Measurements from ENCODE around the gene USP48.

DNA sequence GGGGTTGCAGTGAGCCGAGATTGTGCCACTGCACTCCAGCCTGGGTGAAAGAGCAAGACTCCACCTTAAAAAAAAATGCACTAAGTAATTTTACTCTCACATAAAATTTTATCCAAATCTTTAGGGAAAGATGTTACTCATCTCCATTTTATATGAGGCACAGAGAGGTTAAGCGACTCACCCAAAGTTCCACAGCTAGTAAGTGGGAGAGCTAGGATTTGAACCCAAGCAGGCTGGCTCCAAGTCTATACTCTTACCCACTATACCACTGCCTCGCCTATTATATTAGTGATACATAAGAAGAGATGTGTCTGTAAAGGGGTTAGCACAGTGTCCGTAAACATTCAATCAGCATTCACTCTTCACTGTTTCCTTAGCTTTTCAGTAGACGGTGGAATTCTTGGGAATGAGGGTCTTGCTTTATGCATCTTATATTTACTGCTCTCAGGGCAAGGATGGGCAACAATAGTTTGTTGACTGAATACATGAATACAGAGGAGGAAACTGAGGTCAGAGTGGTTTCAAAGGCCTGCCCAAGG, 44.3 kb upstream of the USP48 start:
- TF ChIP-seq POLR2A (IDR thresholded peaks at IDR 0.05), result no peak
- TF ChIP-seq, protein P1, sequence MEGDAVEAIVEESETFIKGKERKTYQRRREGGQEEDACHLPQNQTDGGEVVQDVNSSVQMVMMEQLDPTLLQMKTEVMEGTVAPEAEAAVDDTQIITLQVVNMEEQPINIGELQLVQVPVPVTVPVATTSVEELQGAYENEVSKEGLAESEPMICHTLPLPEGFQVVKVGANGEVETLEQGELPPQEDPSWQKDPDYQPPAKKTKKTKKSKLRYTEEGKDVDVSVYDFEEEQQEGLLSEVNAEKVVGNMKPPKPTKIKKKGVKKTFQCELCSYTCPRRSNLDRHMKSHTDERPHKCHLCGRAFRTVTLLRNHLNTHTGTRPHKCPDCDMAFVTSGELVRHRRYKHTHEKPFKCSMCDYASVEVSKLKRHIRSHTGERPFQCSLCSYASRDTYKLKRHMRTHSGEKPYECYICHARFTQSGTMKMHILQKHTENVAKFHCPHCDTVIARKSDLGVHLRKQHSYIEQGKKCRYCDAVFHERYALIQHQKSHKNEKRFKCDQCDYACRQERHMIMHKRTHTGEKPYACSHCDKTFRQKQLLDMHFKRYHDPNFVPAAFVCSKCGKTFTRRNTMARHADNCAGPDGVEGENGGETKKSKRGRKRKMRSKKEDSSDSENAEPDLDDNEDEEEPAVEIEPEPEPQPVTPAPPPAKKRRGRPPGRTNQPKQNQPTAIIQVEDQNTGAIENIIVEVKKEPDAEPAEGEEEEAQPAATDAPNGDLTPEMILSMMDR (IDR thresholded peaks at IDR 0.05 in 4 of 5, conservative IDR thresholded peaks at IDR 0.05 in 1 of 5), result no peak

All from gastrocnemius medialis (tissue), 4 donors.